ENCODE measurements around the gene UTP25.

UTP25 gene

GRCh38 chr1:209805341-209805781, 22.4 kb upstream of the UTP25 start:
- no peaks in the 10 kb centered on the region for H4K20me1 ChIP-seq
- no peaks in the 10 kb centered on the region for H3K27me3 ChIP-seq
- no peaks in the 10 kb centered on the region for H3K9me3 ChIP-seq
- H3K36me3 ChIP-seq: no peaks in the 10 kb centered on the region
- no peak overlapping the region for H3K27ac ChIP-seq
- H3K4me1 ChIP-seq: no peaks in the 10 kb centered on the region
- no peak for TF ChIP-seq Cebpa-rat (IDR thresholded peaks at IDR 0.05)
- no peak overlapping the region for H3K4me2 ChIP-seq
- H3K9ac ChIP-seq: no peak overlapping the region
- H3K4me3 ChIP-seq: no peak overlapping the region

- Histone ChIP-seq H3K9me3 (no peaks in the 10 kb centered on the region), H4K20me1 (no peaks in the 10 kb centered on the region), H3K27ac (no peak within 1 kb of the TSS), H3K4me3 (no peak within 1 kb of the TSS), H3K27me3 (no peaks in the 10 kb centered on the region), H3K36me3 (no peaks in the 10 kb centered on the region), H3K9ac (no peak within 1 kb of the TSS), H3K4me2 (no peak within 1 kb of the TSS), H3K4me1 (no peaks in the 10 kb centered on the region)
- TF ChIP-seq Cebpa-rat (IDR thresholded peaks at IDR 0.05): no peak
Observed at GRCh38 chr1:209805875-209806760, 21.7 kb upstream of the UTP25 start, which contains the start of gene IRF6. Gene IRF6, minus strand, starts transcription at chr1:209806142. Its CDS starts 4,729 bp downstream, at chr1:209801413.

GRCh38 chr1:209807509-209807908, 20.3 kb upstream of the UTP25 start:
- Histone ChIP-seq H3K4me2 (no peak overlapping the region), H3K9ac (no peak overlapping the region), H3K27ac (no peak overlapping the region), H3K9me3 (no peaks in the 10 kb centered on the region), H3K4me3 (no peak overlapping the region), H3K36me3 (no peaks in the 10 kb centered on the region), H4K20me1 (no peaks in the 10 kb centered on the region), H3K27me3 (no peaks in the 10 kb centered on the region), H3K4me1 (no peaks in the 10 kb centered on the region)
- TF ChIP-seq Cebpa-rat (IDR thresholded peaks at IDR 0.05): no peak

- Histone ChIP-seq H3K36me3 (no peaks in the 10 kb centered on the region), H3K27me3 (no peaks in the 10 kb centered on the region), H3K4me2 (no peak overlapping the region), H3K4me1 (no peaks in the 10 kb centered on the region), H3K4me3 (no peak overlapping the region), H3K9me3 (no peaks in the 10 kb centered on the region), H4K20me1 (no peaks in the 10 kb centered on the region), H3K27ac (no peak overlapping the region), H3K9ac (no peak overlapping the region)
- TF ChIP-seq Cebpa-rat (IDR thresholded peaks at IDR 0.05): no peak
Observed at GRCh38 chr1:209808059-209808581, 19.7 kb upstream of the UTP25 start.

DNA sequence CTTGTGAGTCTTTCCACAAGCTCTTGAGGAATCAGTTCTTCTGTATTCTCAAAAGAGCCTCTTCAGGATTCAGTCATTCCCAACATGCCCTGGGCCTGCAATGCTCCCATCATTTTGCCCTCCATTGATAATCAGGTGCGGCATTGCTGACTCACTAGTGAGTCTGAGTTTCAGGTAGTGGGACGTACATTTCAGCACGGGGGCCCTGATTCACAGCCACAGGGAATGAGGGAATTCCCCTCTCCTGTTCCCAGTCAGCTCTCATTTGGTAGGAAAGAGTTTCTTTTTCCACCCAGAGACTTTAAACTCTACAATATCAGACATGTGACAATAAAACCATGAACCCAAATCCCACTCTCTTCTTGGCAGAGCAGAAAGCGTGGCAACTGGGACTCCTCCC, 18.2 kb upstream of the UTP25 start:
- no peaks in the 10 kb centered on the region for H3K27me3 ChIP-seq
- no peaks in the 10 kb centered on the region for H3K9me3 ChIP-seq
- 0 out of 2 replicates have a peak, but pooled peaks cover under 1% of the 10 kb centered on the region for H3K4me1 ChIP-seq
- no peak overlapping the region for H3K4me2 ChIP-seq
- no peak overlapping the region for H3K4me3 ChIP-seq
- H4K20me1 ChIP-seq: no peaks in the 10 kb centered on the region
- H3K9ac ChIP-seq: no peak overlapping the region
- no peaks in the 10 kb centered on the region for H3K36me3 ChIP-seq
- no peak for TF ChIP-seq Cebpa-rat (IDR thresholded peaks at IDR 0.05)
- H3K27ac ChIP-seq: no peak overlapping the region

DNA sequence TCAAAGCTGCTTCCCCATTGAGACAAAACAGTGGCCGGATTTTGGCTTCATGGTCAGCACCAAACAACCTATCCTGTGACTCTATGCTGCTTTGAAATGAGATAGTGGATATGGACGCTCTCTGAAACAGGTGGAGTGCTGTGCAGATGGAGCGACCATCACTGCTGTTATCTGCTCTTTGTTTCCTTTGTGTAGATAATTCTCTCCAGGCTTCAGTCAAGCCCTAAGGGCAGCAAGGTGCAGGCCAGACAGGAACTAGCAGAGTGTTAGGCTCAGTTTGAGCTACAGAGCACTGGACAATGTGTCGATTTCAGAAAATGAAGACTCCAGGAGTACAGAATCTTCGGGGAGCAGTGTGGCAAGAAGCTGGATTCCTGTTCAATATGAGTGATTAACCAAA, 17.0 kb upstream of the UTP25 start:
- no peak overlapping the region for H3K9ac ChIP-seq
- H3K4me1 ChIP-seq: 0 out of 2 replicates have a peak, but pooled peaks cover 4% of the 10 kb centered on the region
- no peak overlapping the region for H3K4me2 ChIP-seq
- no peak overlapping the region for H3K27ac ChIP-seq
- TF ChIP-seq Cebpa-rat (IDR thresholded peaks at IDR 0.05): no peak
- H3K4me3 ChIP-seq: no peak overlapping the region
- no peaks in the 10 kb centered on the region for H3K27me3 ChIP-seq
- no peaks in the 10 kb centered on the region for H3K36me3 ChIP-seq
- H3K9me3 ChIP-seq: no peaks in the 10 kb centered on the region
- no peaks in the 10 kb centered on the region for H4K20me1 ChIP-seq

DNA sequence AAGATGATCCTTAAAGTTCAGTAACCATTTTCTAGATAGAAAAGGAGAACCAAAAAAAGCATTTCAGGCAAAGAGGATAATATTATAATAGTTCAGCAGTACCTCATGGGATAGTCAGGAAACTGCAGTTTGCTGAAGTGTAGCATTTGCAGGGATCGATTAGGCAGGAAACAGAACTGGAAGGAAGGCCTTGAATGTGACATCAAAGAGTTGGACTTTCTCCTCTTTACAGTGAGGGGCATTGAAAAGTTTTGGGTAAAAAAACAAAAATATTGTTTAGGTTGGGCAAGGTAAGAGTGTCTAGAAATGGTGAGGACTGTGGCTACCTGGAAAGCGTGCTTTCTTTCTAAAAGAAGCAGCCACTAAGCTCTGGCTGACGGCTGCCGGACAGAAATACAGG, 13.9 kb upstream of the UTP25 start:
- no peak overlapping the region for H3K9ac ChIP-seq
- no peak overlapping the region for H3K4me2 ChIP-seq
- H3K4me3 ChIP-seq: no peak overlapping the region
- H3K4me1 ChIP-seq: 0 out of 2 replicates have a peak, but pooled peaks cover 4% of the 10 kb centered on the region
- H4K20me1 ChIP-seq: no peaks in the 10 kb centered on the region
- TF ChIP-seq Cebpa-rat (IDR thresholded peaks at IDR 0.05): no peak
- no peak overlapping the region for H3K27ac ChIP-seq
- no peaks in the 10 kb centered on the region for H3K27me3 ChIP-seq
- no peaks in the 10 kb centered on the region for H3K9me3 ChIP-seq
- H3K36me3 ChIP-seq: no peaks in the 10 kb centered on the region

- Histone ChIP-seq H3K9me3 (no peaks in the 10 kb centered on the region), H3K4me2 (no peak overlapping the region), H4K20me1 (no peaks in the 10 kb centered on the region), H3K9ac (no peak overlapping the region), H3K4me1 (0 out of 2 replicates have a peak, but pooled peaks cover 4% of the 10 kb centered on the region), H3K36me3 (no peaks in the 10 kb centered on the region), H3K4me3 (no peak overlapping the region), H3K27ac (no peak overlapping the region), H3K27me3 (no peaks in the 10 kb centered on the region)
- no peak for TF ChIP-seq Cebpa-rat (IDR thresholded peaks at IDR 0.05)
Observed at GRCh38 chr1:209815490-209815889, 12.3 kb upstream of the UTP25 start.

DNA sequence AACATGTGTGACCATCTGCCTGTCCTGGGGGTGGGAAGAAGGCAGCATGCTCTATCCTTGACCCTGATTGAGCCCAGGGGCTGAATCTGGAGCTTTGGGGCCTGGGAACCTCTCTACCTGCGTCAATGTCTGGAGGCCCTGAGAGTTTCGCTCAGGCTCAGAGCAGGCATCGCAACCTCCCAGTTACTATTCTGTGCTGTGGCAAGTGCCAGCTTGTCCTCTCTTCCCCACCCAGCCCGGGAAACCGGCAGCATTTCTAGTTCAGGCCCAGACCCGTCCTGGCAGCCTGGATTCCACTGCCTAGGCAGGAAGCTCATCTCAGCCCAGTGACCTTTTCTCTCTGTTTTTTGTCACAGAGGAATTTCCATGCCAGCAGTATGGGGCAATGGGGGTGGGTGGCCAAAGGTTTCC, 11.8 kb upstream of the UTP25 start:
- no peaks in the 10 kb centered on the region for H3K27me3 ChIP-seq
- TF ChIP-seq Cebpa-rat (IDR thresholded peaks at IDR 0.05): no peak
- H3K36me3 ChIP-seq: no peaks in the 10 kb centered on the region
- no peak overlapping the region for H3K4me2 ChIP-seq
- no peak overlapping the region for H3K27ac ChIP-seq
- no peaks in the 10 kb centered on the region for H3K9me3 ChIP-seq
- no peak overlapping the region for H3K4me3 ChIP-seq
- 0 out of 2 replicates have a peak, but pooled peaks cover 4% of the 10 kb centered on the region for H3K4me1 ChIP-seq
- no peaks in the 10 kb centered on the region for H4K20me1 ChIP-seq
- H3K9ac ChIP-seq: no peak overlapping the region

DNA sequence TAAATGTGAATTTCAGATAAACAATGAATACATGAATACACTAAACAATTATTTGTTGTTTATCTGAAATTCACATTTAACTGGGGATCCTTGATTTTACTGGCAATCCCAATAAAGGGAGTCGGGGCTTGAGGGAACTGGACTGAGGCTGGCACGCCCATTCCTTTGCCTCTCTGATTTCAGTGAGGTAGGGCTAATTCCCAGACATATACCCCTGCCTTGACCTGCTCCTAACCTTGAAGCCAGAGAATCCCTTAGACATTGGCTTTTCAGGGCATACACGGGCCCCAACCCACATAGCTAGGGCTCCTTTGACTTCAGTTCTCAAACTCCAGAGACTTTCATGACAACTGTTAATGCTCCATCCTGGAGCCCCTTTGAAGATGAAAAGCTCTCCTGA, 10.8 kb upstream of the UTP25 start:
- TF ChIP-seq Cebpa-rat (IDR thresholded peaks at IDR 0.05): no peak
- H3K27ac ChIP-seq: no peak overlapping the region
- no peaks in the 10 kb centered on the region for H4K20me1 ChIP-seq
- H3K9ac ChIP-seq: no peak overlapping the region
- no peak overlapping the region for H3K4me3 ChIP-seq
- H3K9me3 ChIP-seq: no peaks in the 10 kb centered on the region
- no peaks in the 10 kb centered on the region for H3K36me3 ChIP-seq
- H3K4me2 ChIP-seq: no peak overlapping the region
- H3K4me1 ChIP-seq: 0 out of 2 replicates have a peak, but pooled peaks cover 4% of the 10 kb centered on the region
- no peaks in the 10 kb centered on the region for H3K27me3 ChIP-seq
